ENCODE data around the gene BCL2L13.
"Not testable (repeated sequence)": the region's sequence is repeated elsewhere in the genome, so short reads cannot be mapped to it uniquely, and the experiment has no call there.

DNA sequence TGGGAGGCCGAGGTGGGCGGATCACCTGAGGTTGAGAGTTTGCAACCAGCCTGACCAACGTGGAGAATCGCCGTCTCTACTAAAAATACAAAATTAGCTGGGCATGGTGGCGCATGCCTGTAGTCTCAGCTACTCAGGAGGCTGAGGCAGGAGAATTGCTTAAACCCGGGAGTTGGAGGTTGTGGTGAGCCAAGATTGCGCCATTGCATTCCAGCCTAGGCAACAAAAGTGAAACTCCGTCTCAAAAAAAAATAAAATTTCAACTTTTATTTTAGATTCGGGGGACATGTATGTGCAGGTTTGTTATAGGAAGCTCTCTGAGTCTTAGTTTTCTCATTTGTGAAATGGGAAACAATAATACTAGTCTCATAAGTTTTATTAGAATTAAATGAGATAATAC, 58.6 kb downstream of the BCL2L13 start:
- TF ChIP-seq, protein P1, sequence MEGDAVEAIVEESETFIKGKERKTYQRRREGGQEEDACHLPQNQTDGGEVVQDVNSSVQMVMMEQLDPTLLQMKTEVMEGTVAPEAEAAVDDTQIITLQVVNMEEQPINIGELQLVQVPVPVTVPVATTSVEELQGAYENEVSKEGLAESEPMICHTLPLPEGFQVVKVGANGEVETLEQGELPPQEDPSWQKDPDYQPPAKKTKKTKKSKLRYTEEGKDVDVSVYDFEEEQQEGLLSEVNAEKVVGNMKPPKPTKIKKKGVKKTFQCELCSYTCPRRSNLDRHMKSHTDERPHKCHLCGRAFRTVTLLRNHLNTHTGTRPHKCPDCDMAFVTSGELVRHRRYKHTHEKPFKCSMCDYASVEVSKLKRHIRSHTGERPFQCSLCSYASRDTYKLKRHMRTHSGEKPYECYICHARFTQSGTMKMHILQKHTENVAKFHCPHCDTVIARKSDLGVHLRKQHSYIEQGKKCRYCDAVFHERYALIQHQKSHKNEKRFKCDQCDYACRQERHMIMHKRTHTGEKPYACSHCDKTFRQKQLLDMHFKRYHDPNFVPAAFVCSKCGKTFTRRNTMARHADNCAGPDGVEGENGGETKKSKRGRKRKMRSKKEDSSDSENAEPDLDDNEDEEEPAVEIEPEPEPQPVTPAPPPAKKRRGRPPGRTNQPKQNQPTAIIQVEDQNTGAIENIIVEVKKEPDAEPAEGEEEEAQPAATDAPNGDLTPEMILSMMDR (IDR thresholded peaks at IDR 0.05), result not testable (repeated sequence)
- TF ChIP-seq POLR2A (IDR thresholded peaks at IDR 0.05), result not testable (repeated sequence)

Measured in thyroid gland (tissue), 4 donors.